ENCODE data around the gene ATP11A.

DNA sequence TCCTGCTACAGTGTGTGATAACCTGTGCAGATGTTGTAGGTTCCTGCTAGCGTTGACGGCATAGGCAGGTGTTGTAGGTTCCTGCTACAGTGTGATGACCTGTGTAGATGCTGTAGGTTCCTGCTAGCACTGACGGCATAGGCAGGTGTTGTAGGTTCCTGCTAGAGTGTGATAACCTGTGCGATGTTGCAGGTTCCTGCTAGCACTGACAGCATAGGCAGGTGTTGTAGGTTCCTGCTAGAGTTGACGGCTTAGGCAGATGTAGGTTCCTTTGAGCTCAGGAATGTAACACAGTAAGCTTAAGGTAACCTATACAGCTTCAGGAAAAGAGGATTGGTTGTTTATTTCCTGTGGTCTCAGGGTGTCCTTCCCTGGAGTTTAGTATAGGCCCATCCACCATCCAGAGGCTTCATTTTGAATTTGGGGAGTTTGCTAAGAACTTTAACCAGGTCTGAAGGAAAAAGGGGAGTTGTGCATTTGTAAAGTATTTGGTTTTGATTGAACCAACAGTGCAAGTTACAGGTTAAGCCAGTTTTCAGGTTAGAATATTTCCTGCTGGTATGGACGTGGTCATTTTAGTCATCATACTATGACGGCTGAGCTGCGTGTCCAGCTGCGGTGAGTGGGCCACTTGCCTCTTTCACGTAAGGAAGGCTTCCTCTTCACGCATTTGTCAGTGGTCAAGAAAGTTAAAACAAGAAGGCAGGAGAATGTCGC is 53.8 kb downstream of the ATP11A start:
- TF ChIP-seq, protein P1, sequence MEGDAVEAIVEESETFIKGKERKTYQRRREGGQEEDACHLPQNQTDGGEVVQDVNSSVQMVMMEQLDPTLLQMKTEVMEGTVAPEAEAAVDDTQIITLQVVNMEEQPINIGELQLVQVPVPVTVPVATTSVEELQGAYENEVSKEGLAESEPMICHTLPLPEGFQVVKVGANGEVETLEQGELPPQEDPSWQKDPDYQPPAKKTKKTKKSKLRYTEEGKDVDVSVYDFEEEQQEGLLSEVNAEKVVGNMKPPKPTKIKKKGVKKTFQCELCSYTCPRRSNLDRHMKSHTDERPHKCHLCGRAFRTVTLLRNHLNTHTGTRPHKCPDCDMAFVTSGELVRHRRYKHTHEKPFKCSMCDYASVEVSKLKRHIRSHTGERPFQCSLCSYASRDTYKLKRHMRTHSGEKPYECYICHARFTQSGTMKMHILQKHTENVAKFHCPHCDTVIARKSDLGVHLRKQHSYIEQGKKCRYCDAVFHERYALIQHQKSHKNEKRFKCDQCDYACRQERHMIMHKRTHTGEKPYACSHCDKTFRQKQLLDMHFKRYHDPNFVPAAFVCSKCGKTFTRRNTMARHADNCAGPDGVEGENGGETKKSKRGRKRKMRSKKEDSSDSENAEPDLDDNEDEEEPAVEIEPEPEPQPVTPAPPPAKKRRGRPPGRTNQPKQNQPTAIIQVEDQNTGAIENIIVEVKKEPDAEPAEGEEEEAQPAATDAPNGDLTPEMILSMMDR (IDR thresholded peaks at IDR 0.05; ENCODE audit: poor library complexity) = no peak
- TF ChIP-seq EZH2phosphoT487 (IDR thresholded peaks at IDR 0.05; ENCODE audit: low read depth, severe bottlenecking, unreplicated experiment) = no peak
